Neural cell (in vitro differentiated cells): Measurements from ENCODE around the gene DSCAM. TPM values are rescaled to one million over a fixed set of nuclear protein-coding genes. Genes with fewer than 3 reads are reported as not detected.

Experiments used
- H2AFZ ChIP-seq: fragments of 200-600, 300-800 bp; sonication (generic), shearing (Covaris generic); 2 replicates; pipeline ENCODE4 v1.6.0; 2014; ENCODE audit warnings: low read depth, mild to moderate bottlenecking, antibody characterized with exemption, low read length, moderate library complexity
- H3F3A ChIP-seq: fragments of 200-600 bp; shearing (Covaris generic); 2 replicates; pipeline ENCODE4 v1.6.1; 2016; ENCODE audit warnings: mild to moderate bottlenecking, moderate library complexity, mixed read lengths, antibody characterized with exemption, low read length; ENCODE audit not compliant: insufficient read depth, poor library complexity, severe bottlenecking
- H3K27ac ChIP-seq: fragments of 200-600, 300-800 bp; sonication (generic), shearing (Covaris generic); 2 replicates; pipeline ENCODE4 v1.5.1; 2014; ENCODE audit warnings: mild to moderate bottlenecking, low read length, moderate library complexity
- H3K27me3 ChIP-seq: fragments of 300-800, 200-600 bp; sonication (generic), shearing (Covaris generic); 2 replicates; pipeline ENCODE4 v1.6.0; 2014; ENCODE audit warnings: mild to moderate bottlenecking, low read depth, low read length, moderate library complexity; ENCODE audit not compliant: insufficient read depth
- H3K36me3 ChIP-seq: fragments of 300-800, 200-600 bp; sonication (generic), shearing (Covaris generic); 2 replicates; pipeline ENCODE4 v1.5.1; 2014; ENCODE audit warnings: mild to moderate bottlenecking, antibody characterized with exemption, low read length, moderate library complexity; ENCODE audit not compliant: insufficient read depth
- H3K4me2 ChIP-seq: fragments of 300-800, 200-600 bp; sonication (generic), shearing (Covaris generic); 2 replicates; pipeline ENCODE4 v1.6.0; 2014; ENCODE audit warnings: mild to moderate bottlenecking, low read length
- H3K4me3 ChIP-seq: fragments of 300-800, 200-600 bp; sonication (generic), shearing (Covaris generic); 2 replicates; pipeline ENCODE4 v1.5.1; 2014; ENCODE audit warnings: mild to moderate bottlenecking, low read length, moderate library complexity
- H3K79me2 ChIP-seq: fragments of 200-600 bp; shearing (Covaris generic); replicated peaks from 2 replicates; pipeline ENCODE4 v1.6.0; 2014; ENCODE audit warnings: mild to moderate bottlenecking, low read length, moderate library complexity; ENCODE audit not compliant: insufficient read depth
- H3K9ac ChIP-seq: fragments of 300-800, 200-600 bp; sonication (generic), shearing (Covaris generic); 2 replicates; pipeline ENCODE4 v1.6.1; 2016; ENCODE audit warnings: mild to moderate bottlenecking, low read length, mixed read lengths
- H3K9me2 ChIP-seq: fragments of 200-600 bp; shearing (Covaris generic); 2 replicates; pipeline ENCODE4 v1.6.1; 2016; ENCODE audit warnings: mild to moderate bottlenecking, low read length, mixed read lengths; ENCODE audit not compliant: insufficient read depth
- H3K9me3 ChIP-seq: fragments of 200-600, 300-800 bp; sonication (generic), shearing (Covaris generic); 2 replicates; pipeline ENCODE4 v1.6.1; 2016; ENCODE audit warnings: mild to moderate bottlenecking, mixed run types, low read length, moderate library complexity, mixed read lengths
- H4K20me1 ChIP-seq: fragments of 200-600 bp; shearing (Covaris generic); 2 replicates; pipeline ENCODE4 v1.6.1; 2016; ENCODE audit warnings: mild to moderate bottlenecking, mixed run types; ENCODE audit not compliant: insufficient read depth
- EP300 ChIP-seq: fragments of 450-650 bp; conservative IDR thresholded peaks from 2 replicates; pipeline ENCODE4 v1.6.1; 2014; ENCODE audit warnings: antibody characterized with exemption, mild to moderate bottlenecking, moderate library complexity; ENCODE audit not compliant: poor library complexity, severe bottlenecking
- EZH2 ChIP-seq: fragments of 200-600, 300-800 bp; shearing (Covaris generic), sonication (generic); IDR thresholded peaks from 2 replicates; pipeline ENCODE4 v1.6.1; 2014; ENCODE audit warnings: antibody characterized with exemption, low read length, borderline replicate concordance, mild to moderate bottlenecking; ENCODE audit not compliant: insufficient read depth, poor library complexity, severe bottlenecking
- MXI1 ChIP-seq: fragments of 450-650 bp; conservative IDR thresholded peaks from 2 replicates; pipeline ENCODE4 v1.6.1; 2014; ENCODE audit warnings: antibody characterized with exemption, mild to moderate bottlenecking; ENCODE audit not compliant: poor library complexity, severe bottlenecking
- POLR2AphosphoS5 ChIP-seq: IDR thresholded peaks from 2 replicates; pipeline ENCODE4 v1.6.1; 2012
- RAD21 ChIP-seq: fragments of 450-650 bp; conservative IDR thresholded peaks from 2 replicates; pipeline ENCODE4 v1.6.1; 2014; ENCODE audit warnings: antibody characterized with exemption, mild to moderate bottlenecking, moderate library complexity
- REST ChIP-seq: IDR thresholded peaks from 2 replicates; pipeline ENCODE4 v1.6.1; 2012; ENCODE audit warnings: borderline replicate concordance
- SMC3 ChIP-seq: fragments of 450-650 bp; conservative IDR thresholded peaks from 2 replicates; pipeline ENCODE4 v1.6.1; 2014; ENCODE audit warnings: antibody characterized with exemption, mild to moderate bottlenecking, moderate library complexity; ENCODE audit not compliant: poor library complexity
- TAF1 ChIP-seq: IDR thresholded peaks from 2 replicates; pipeline ENCODE4 v1.6.1; 2012; ENCODE audit warnings: low read depth
- polyA plus RNA-seq: library from polyadenylated mRNA; depleted of rRNA; stranded (reverse); fragments of >200 nt; gene quantifications from 2 replicates; pipeline ENCODE4 v1.2.3, GENCODE V29; 2014
- TF ChIP-seq, protein P1 (sequence below): fragments of 450-650 bp; IDR thresholded peaks from 2 replicates; pipeline ENCODE4 v1.5.1; 2014; ENCODE audit warnings: antibody characterized with exemption, mild to moderate bottlenecking, moderate library complexity; ENCODE audit not compliant: poor library complexity, severe bottlenecking

The DSCAM gene
- polyA plus RNA-seq, 1 donor from 2014 or later = 5.3 TPM

- H3K9me3 ChIP-seq = peaks cover 5% of the 10 kb centered on the region
- TF ChIP-seq RAD21 (no peak), EP300 (no peak)
- H3K4me2 ChIP-seq = no peak overlapping the region
- H3K36me3 ChIP-seq = peaks cover 7% of the 10 kb centered on the region
- no peak overlapping the region for H3K9ac ChIP-seq
- H2AFZ ChIP-seq = no peak overlapping the region
- H3K79me2 ChIP-seq = no peaks in the 10 kb centered on the region
- H3K9me2 ChIP-seq = no peaks in the 10 kb centered on the region
- no peak overlapping the region for H3K4me3 ChIP-seq
- no peaks in the 10 kb centered on the region for H3F3A ChIP-seq
- H4K20me1 ChIP-seq = no peaks in the 10 kb centered on the region
- H3K27me3 ChIP-seq = no peaks in the 10 kb centered on the region
- no peak overlapping the region for H3K27ac ChIP-seq
These were observed 563.8 kb downstream of the DSCAM start for GRCh38 chr21:40282912-40283886.

DNA sequence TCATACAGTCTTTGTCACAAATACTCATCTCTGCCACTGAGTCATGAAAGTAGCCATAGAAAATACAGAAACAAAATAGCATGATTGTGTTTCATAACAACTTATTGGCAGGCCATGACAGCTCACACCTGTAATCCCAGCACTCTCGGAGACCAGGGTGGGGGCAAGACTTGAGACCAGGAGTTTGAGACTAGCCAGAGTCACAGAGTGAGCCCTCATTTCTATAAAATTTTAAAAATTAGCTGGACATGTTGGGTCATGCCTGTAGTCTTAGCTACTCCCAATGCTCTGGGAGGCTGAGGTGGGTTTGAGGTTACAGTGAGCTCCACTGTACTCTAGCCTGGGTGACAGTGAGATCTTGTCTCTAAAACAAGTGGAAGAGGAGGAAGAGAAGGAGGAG, 568.6 kb downstream of the DSCAM start:
- no peak overlapping the region for H3K27ac ChIP-seq
- H3K4me3 ChIP-seq = no peak overlapping the region
- H3K4me2 ChIP-seq = no peak overlapping the region
- no peak overlapping the region for H2AFZ ChIP-seq
- H4K20me1 ChIP-seq = no peaks in the 10 kb centered on the region
- no peak overlapping the region for H3K9ac ChIP-seq
- TF ChIP-seq SMC3 (no peak), MXI1 (no peak), TAF1 (no peak), EP300 (no peak)
- TF ChIP-seq, protein P1, sequence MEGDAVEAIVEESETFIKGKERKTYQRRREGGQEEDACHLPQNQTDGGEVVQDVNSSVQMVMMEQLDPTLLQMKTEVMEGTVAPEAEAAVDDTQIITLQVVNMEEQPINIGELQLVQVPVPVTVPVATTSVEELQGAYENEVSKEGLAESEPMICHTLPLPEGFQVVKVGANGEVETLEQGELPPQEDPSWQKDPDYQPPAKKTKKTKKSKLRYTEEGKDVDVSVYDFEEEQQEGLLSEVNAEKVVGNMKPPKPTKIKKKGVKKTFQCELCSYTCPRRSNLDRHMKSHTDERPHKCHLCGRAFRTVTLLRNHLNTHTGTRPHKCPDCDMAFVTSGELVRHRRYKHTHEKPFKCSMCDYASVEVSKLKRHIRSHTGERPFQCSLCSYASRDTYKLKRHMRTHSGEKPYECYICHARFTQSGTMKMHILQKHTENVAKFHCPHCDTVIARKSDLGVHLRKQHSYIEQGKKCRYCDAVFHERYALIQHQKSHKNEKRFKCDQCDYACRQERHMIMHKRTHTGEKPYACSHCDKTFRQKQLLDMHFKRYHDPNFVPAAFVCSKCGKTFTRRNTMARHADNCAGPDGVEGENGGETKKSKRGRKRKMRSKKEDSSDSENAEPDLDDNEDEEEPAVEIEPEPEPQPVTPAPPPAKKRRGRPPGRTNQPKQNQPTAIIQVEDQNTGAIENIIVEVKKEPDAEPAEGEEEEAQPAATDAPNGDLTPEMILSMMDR = no peak
- no peaks in the 10 kb centered on the region for H3K27me3 ChIP-seq
- H3K79me2 ChIP-seq = no peaks in the 10 kb centered on the region
- H3K36me3 ChIP-seq = no peaks in the 10 kb centered on the region
- H3K9me3 ChIP-seq = no peaks in the 10 kb centered on the region
- no peaks in the 10 kb centered on the region for H3K9me2 ChIP-seq
- H3F3A ChIP-seq = no peaks in the 10 kb centered on the region

DNA sequence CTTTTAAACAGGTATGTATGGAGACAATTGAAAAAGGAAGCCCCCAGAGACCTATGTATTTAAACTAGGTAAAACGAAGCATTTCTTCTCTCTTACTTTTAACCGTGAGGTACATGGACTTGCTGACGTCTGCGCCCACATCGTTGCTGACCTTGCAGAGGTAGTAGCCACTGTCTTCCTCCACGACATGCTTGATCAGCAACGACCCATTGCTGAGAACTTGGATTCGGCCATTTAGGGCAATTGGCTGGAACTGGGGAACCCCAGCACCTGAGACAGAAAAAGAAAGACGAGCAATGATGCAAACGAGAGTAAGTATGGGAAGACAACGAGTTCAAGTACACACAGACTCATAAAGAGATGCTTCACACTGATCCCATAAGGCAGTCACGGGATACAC, 571.0 kb downstream of the DSCAM start:
- Histone ChIP-seq H3K79me2 (no peaks in the 10 kb centered on the region), H4K20me1 (no peaks in the 10 kb centered on the region), H3K9ac (no peak overlapping the region), H2AFZ (no peak overlapping the region), H3K9me3 (no peaks in the 10 kb centered on the region), H3K4me2 (no peak overlapping the region), H3K4me3 (no peak overlapping the region), H3K27ac (no peak overlapping the region), H3K27me3 (no peaks in the 10 kb centered on the region), H3F3A (no peaks in the 10 kb centered on the region), H3K36me3 (no peaks in the 10 kb centered on the region), H3K9me2 (no peaks in the 10 kb centered on the region)
- TF ChIP-seq, protein P1 = no peak
- TF ChIP-seq REST (no peak), SMC3 (no peak), EP300 (no peak), EZH2 (no peak), POLR2AphosphoS5 (no peak), RAD21 (no peak), TAF1 (no peak), MXI1 (no peak)
